ENCODE data around the gene RAVER2.
"Not testable (repeated sequence)": the region's sequence is repeated elsewhere in the genome, so short reads cannot be mapped to it uniquely, and the experiment has no call there.

RAVER2 gene

GRCh38 chr1:64721135-64721534 is 23.7 kb upstream of the RAVER2 start:
- Histone ChIP-seq H3K36me3 (ENCODE audit: insufficient read depth, low read length) (no peaks in the 10 kb centered on the region), H3K9me3 (replicated peaks; ENCODE audit: low read length) (no peaks in the 10 kb centered on the region), H3K27me3 (ENCODE audit: control insufficient read depth, insufficient read depth, low read length) (peaks cover 56% of the 10 kb centered on the region), H3K4me3 (ENCODE audit: low read length) (no peak overlapping the region), H3K9ac (ENCODE audit: low read depth, low read length) (no peak overlapping the region), H3K4me2 (ENCODE audit: low read length) (no peak overlapping the region), H3K4me1 (ENCODE audit: control insufficient read depth, insufficient read depth, low read length) (no peaks in the 10 kb centered on the region)

GRCh38 chr1:64721576-64722145 is 23.2 kb upstream of the RAVER2 start:
- peaks cover 56% of the 10 kb centered on the region for H3K27me3 ChIP-seq (ENCODE audit: control insufficient read depth, insufficient read depth, low read length)
- no peaks in the 10 kb centered on the region for H3K9me3 ChIP-seq (replicated peaks; ENCODE audit: low read length)
- no peak overlapping the region for H3K4me3 ChIP-seq (ENCODE audit: low read length)
- no peaks in the 10 kb centered on the region for H3K4me1 ChIP-seq (ENCODE audit: control insufficient read depth, insufficient read depth, low read length)
- no peak overlapping the region for H3K9ac ChIP-seq (ENCODE audit: low read depth, low read length)
- H3K36me3 ChIP-seq (ENCODE audit: insufficient read depth, low read length): no peaks in the 10 kb centered on the region
- H3K4me2 ChIP-seq (ENCODE audit: low read length): no peak overlapping the region

GRCh38 chr1:64727861-64728260 is 17.0 kb upstream of the RAVER2 start:
- H3K36me3 ChIP-seq (ENCODE audit: insufficient read depth, low read length): no peaks in the 10 kb centered on the region
- no peak overlapping the region for H3K4me2 ChIP-seq (ENCODE audit: low read length)
- H3K4me1 ChIP-seq (ENCODE audit: control insufficient read depth, insufficient read depth, low read length): no peaks in the 10 kb centered on the region

GRCh38 chr1:64733581-64734286 is 11.1 kb upstream of the RAVER2 start:
- no peak overlapping the region for H3K4me3 ChIP-seq (ENCODE audit: low read length)
- no peaks in the 10 kb centered on the region for H3K4me1 ChIP-seq (ENCODE audit: control insufficient read depth, insufficient read depth, low read length)
- H3K4me2 ChIP-seq (ENCODE audit: low read length): no peak overlapping the region
- no peak overlapping the region for H3K9ac ChIP-seq (ENCODE audit: low read depth, low read length)
- H3K36me3 ChIP-seq (ENCODE audit: insufficient read depth, low read length): no peaks in the 10 kb centered on the region
- no peaks in the 10 kb centered on the region for H3K9me3 ChIP-seq (replicated peaks; ENCODE audit: low read length)
- peaks cover 7% of the 10 kb centered on the region for H3K27me3 ChIP-seq (ENCODE audit: control insufficient read depth, insufficient read depth, low read length)

More at GRCh38 chr1:64727861-64728260, 17.0 kb upstream of the RAVER2 start:
- Histone ChIP-seq H3K9me3 (replicated peaks; ENCODE audit: low read length) (no peaks in the 10 kb centered on the region), H3K9ac (ENCODE audit: low read depth, low read length) (no peak overlapping the region), H3K4me3 (ENCODE audit: low read length) (no peak overlapping the region), H3K27me3 (ENCODE audit: control insufficient read depth, insufficient read depth, low read length) (peaks cover 43% of the 10 kb centered on the region)

GRCh38 chr1:64734287-64734652 is 10.6 kb upstream of the RAVER2 start:
- no peak overlapping the region for H3K4me3 ChIP-seq (ENCODE audit: low read length)
- no peaks in the 10 kb centered on the region for H3K4me1 ChIP-seq (ENCODE audit: control insufficient read depth, insufficient read depth, low read length)
- H3K4me2 ChIP-seq (ENCODE audit: low read length): no peak overlapping the region
- no peaks in the 10 kb centered on the region for H3K36me3 ChIP-seq (ENCODE audit: insufficient read depth, low read length)
- no peak overlapping the region for H3K9ac ChIP-seq (ENCODE audit: low read depth, low read length)
- no peaks in the 10 kb centered on the region for H3K9me3 ChIP-seq (replicated peaks; ENCODE audit: low read length)
- H3K27me3 ChIP-seq (ENCODE audit: control insufficient read depth, insufficient read depth, low read length): peaks cover 4% of the 10 kb centered on the region

- H3K27me3 ChIP-seq (ENCODE audit: control insufficient read depth, insufficient read depth, low read length); H3K4me1 ChIP-seq (ENCODE audit: control insufficient read depth, insufficient read depth, low read length); H3K9ac ChIP-seq (ENCODE audit: low read depth, low read length); H3K4me2 ChIP-seq (ENCODE audit: low read length); H3K9me3 ChIP-seq (replicated peaks; ENCODE audit: low read length); H3K4me3 ChIP-seq (ENCODE audit: low read length); H3K36me3 ChIP-seq (ENCODE audit: insufficient read depth, low read length): not testable (repeated sequence)
Measured at GRCh38 chr1:64740687-64741086, 4.2 kb upstream of the RAVER2 start.

GRCh38 chr1:64743954-64744491 is 852 bp upstream of the RAVER2 start:
- Histone ChIP-seq H3K27me3 (ENCODE audit: control insufficient read depth, insufficient read depth, low read length) (no peaks in the 10 kb centered on the region), H3K4me3 (ENCODE audit: low read length) (peak overlapping the region; percentile 85), H3K4me2 (ENCODE audit: low read length) (peak overlapping the region; percentile 94), H3K9me3 (replicated peaks; ENCODE audit: low read length) (no peaks in the 10 kb centered on the region), H3K9ac (ENCODE audit: low read depth, low read length) (no peak overlapping the region), H3K36me3 (ENCODE audit: insufficient read depth, low read length) (no peaks in the 10 kb centered on the region), H3K4me1 (ENCODE audit: control insufficient read depth, insufficient read depth, low read length) (peaks cover 6% of the 10 kb centered on the region)

GRCh38 chr1:64745181-64745985 is 508 bp downstream of the RAVER2 start:
- peak overlapping the region; percentile 85 for H3K4me3 ChIP-seq (ENCODE audit: low read length)
- peaks cover 6% of the 10 kb centered on the region for H3K4me1 ChIP-seq (ENCODE audit: control insufficient read depth, insufficient read depth, low read length)
- H3K27me3 ChIP-seq (ENCODE audit: control insufficient read depth, insufficient read depth, low read length): no peaks in the 10 kb centered on the region
- H3K4me2 ChIP-seq (ENCODE audit: low read length): peak overlapping the region; percentile 94
- H3K9me3 ChIP-seq (replicated peaks; ENCODE audit: low read length): no peaks in the 10 kb centered on the region
- H3K9ac ChIP-seq (ENCODE audit: low read depth, low read length): peak overlapping the region; percentile 74
- no peaks in the 10 kb centered on the region for H3K36me3 ChIP-seq (ENCODE audit: insufficient read depth, low read length)

GRCh38 chr1:64745986-64746940 is 1.4 kb downstream of the RAVER2 start:
- peaks cover 6% of the 10 kb centered on the region for H3K4me1 ChIP-seq (ENCODE audit: control insufficient read depth, insufficient read depth, low read length)
- H3K36me3 ChIP-seq (ENCODE audit: insufficient read depth, low read length): no peaks in the 10 kb centered on the region
- H3K27me3 ChIP-seq (ENCODE audit: control insufficient read depth, insufficient read depth, low read length): no peaks in the 10 kb centered on the region
- no peak overlapping the region for H3K9ac ChIP-seq (ENCODE audit: low read depth, low read length)
- H3K4me2 ChIP-seq (ENCODE audit: low read length): peak overlapping the region; percentile 94
- no peaks in the 10 kb centered on the region for H3K9me3 ChIP-seq (replicated peaks; ENCODE audit: low read length)
- H3K4me3 ChIP-seq (ENCODE audit: low read length): peak overlapping the region; percentile 85

- Histone ChIP-seq H3K9ac (ENCODE audit: low read depth, low read length) (no peak overlapping the region), H3K4me3 (ENCODE audit: low read length) (no peak overlapping the region), H3K4me1 (ENCODE audit: control insufficient read depth, insufficient read depth, low read length) (peaks cover 6% of the 10 kb centered on the region), H3K36me3 (ENCODE audit: insufficient read depth, low read length) (no peaks in the 10 kb centered on the region), H3K27me3 (ENCODE audit: control insufficient read depth, insufficient read depth, low read length) (no peaks in the 10 kb centered on the region), H3K9me3 (replicated peaks; ENCODE audit: low read length) (no peaks in the 10 kb centered on the region), H3K4me2 (ENCODE audit: low read length) (no peak overlapping the region)
Measured at GRCh38 chr1:64748222-64748621, 3.3 kb downstream of the RAVER2 start.

- Histone ChIP-seq H3K27me3 (ENCODE audit: control insufficient read depth, insufficient read depth, low read length) (no peaks in the 10 kb centered on the region), H3K4me3 (ENCODE audit: low read length) (no peak overlapping the region), H3K4me1 (ENCODE audit: control insufficient read depth, insufficient read depth, low read length) (peaks cover 6% of the 10 kb centered on the region), H3K4me2 (ENCODE audit: low read length) (no peak overlapping the region), H3K36me3 (ENCODE audit: insufficient read depth, low read length) (no peaks in the 10 kb centered on the region), H3K9me3 (replicated peaks; ENCODE audit: low read length) (no peaks in the 10 kb centered on the region), H3K9ac (ENCODE audit: low read depth, low read length) (no peak overlapping the region)
Measured at GRCh38 chr1:64748706-64749105, 3.8 kb downstream of the RAVER2 start.

All from skeletal muscle satellite cell (primary cell).